TTC549 (cell line): ENCODE measurements around the gene BLOC1S1.

Source experiments
- FAIRE-seq: peaks from 2 replicates; lab custom pipeline; 2012; peaks lifted over from hg19 to GRCh38; lab: Jason Lieb, UNC

BLOC1S1 gene

DNA sequence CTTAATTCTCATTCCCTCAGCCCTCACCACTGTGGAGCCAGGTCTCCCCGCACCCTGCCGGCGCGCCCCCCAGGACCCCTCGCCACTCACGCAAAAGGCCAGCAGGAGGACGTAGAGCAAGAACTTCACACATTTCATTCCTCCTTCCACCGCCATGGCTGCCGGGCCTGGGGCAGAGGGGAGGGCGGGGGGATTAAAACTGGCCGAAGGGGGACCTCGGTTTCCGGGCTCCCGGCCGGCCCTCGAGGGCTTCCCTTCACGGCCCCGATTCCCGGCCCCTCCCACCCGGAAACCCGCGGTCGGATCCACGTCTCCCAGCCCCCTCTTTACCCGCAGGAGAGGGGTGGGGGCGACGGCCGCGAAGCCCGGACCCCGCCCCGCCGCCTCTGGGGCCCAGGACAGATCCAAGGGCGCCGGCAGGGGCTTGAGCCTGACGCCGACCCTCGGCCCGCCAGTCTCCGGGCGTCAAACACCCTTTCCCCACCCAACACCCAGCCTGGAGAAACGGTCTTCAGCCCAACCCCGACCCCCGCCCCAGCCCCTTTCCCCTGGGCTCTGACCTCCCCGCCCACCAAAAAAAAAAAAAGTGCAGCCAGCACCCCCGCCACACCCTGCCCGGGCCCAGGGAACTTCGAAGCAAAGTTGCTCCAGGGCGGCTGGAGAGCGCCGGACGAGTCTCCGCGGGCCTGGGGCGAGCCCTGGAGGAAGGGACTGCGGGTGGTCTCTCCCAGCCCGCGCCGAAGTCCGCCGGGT, 12.5 kb downstream of the BLOC1S1 start:
- no peak for FAIRE-seq

DNA sequence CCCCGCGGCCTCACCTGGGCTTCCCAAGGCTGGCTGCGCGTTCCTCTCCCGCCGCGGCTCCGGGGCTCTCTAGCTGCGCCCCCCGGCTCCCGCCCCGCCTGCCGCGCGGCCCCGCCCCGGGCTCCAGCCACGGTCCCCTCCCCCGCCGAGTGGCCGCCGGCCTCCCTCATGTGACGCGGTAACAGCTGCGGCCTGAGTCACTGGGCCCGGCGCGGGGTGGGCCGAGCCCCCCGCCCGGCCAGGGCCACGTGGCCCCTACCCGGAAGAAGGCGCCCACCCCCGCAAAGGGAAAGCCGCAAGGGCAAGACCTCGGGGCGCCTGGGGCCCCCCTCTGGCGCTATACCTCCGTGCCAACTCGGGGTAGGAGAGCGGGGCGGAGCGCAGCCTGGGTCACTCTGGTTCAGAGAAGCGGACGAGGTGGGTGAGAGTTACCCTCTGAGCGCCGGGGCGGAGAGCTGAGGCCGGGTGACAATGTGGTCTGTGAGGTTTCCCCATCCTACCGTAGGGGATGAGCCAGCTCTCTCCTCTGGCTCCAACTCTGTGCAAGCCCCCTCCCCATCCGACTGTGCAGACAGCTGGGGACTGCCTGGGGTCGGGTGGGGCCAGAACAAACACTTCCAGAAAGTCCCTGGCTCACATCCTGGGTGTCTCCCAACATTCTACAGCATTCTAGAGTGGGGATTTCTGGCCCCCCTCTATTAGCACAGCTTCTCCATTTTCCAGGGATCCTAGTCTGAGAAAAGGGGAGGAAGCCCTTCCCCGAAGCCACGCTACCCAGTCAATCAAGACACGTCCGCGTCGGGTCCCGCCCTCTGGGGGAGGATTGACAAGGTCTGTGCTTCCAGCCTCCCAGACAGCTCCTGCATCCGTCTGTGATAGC, 13.3 kb downstream of the BLOC1S1 start, which contains the start of gene CD63:
Gene CD63, minus strand, starts transcription at position 71 of the 880 bp plus-strand sequence. CDS start 668 bp downstream, outside the sequence.
- FAIRE-seq, result peak; percentile 38

DNA sequence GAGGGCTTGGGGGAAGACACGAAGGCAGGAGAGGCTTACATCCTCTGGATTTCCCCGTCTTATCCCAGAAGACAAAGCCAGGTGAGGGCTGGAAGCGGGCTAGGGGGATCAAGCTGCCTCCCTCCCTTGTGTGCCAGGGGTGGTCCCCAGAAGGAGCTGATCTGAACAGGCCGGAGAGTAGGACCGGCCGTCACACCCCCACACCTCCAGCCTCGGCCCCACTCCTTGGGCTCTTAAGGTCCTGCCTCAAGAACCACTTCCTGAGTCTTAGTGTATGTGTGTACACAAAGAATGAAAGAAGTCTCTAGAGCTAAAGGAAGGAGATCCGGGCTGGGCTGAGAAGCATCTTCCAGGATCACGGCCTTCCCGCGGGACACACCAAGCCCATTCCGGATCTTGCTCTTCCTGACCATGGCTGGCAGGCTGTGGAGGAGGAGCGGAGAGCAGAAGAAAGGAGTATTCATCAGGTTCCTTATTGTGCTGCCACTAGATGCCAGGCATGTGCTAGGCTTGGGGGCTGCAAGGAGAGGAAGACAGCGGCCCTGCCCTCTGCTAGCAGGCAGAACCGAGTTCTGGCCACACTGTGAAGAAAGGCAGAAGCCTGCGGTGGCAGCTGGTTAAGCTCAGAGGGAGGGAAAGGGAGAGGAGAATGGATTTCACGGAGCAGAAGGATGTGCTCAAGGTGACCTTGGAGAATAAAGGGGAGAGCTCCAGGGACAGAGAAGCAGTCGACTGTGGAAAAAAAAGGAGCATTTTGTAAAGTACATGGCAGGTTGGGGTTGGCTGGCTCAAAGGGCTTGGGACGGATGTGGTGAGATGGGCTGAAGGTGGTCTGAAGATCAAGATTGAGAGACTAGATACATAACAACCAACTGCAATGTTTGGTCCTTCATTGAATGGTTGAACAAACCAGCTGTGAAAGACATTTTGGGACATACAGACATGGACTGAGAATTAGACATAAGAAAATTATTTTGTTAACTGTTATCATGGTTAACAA, 14.3 kb downstream of the BLOC1S1 start:
- FAIRE-seq, result no peak

DNA sequence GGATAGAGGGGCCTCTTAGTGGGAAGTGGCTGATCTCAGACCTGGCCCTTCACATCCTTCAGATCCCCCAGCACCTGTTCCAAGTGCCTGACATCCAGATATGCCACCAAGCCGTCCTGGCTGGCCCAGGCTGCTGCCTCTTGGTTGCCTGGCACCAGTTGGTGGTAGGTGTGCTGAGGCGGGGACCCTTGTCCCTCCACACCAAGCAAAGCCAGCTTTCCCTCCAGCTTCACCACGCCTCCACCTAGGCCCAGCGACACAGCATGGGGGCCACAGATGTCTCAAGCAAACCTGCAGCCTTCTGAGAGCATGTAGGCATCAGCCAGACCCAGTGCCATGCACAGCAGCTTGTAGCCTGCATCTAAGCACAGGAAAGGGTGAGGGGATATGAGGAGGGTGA, 16.4 kb downstream of the BLOC1S1 start:
- no peak for FAIRE-seq

DNA sequence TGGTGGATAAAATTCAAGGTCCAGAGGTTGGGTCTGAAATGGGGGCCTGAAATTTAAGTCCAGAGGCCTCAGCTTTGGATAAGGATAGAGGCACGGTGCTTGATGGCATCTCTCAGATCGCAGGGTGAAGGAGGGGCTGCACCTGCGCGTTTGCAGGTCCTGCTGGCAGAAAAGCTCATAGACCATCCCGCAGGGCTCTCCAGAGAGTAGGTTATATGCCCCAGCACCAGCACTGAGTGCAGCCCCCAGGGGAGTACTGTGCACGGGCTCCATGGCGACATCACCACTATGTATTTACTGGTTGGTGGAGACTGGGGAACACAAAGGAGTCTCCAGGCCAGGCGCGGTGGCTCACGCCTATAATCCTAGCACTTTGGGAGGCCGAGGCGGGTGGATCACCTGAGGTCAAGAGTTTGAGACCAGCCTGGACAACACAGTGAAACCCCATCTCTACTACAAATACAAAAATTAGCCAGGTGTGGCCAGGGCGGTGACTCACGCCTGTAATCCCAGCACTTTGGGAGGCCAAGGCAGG, 17.2 kb downstream of the BLOC1S1 start:
- FAIRE-seq, result no peak

DNA sequence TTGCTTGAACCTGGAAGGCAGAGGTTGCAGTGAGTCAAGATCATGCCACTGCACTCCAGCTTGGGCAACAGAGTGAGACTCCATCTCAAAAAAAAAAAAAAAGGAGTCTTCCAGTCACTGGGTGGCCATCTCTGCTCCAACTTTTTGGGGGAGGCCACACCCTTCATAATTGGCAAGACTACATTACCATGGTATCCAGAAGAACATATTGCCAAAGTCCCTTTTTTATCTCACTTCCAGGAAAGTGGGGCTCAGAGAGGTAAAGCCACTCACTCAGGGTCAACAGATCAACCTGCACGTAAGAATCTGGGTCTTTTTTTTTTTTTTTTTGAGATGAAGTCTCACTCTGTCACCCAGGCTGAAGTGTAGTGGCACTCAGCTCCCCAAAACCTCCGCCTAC, 18.0 kb downstream of the BLOC1S1 start:
- FAIRE-seq, result no peak

DNA sequence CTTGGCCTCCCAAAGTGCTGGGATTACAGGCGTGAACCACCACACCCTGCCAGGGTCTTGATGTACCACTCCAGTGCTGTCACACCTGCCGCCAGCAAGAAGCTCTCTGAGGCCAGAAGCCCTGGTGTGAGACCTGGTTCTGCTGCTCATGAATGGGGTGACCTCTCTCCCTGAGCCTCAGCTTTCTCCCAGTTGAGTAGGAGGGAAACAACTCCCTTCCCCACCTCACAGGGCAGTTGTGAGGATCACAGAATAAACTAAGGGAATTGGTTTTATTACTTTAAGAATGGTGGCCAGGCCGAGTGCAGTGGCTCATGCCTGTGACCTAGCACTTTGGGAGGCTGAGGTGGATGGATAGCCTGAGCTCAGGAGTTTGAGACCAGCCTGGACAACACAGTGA, 18.7 kb downstream of the BLOC1S1 start:
- FAIRE-seq, result no peak

DNA sequence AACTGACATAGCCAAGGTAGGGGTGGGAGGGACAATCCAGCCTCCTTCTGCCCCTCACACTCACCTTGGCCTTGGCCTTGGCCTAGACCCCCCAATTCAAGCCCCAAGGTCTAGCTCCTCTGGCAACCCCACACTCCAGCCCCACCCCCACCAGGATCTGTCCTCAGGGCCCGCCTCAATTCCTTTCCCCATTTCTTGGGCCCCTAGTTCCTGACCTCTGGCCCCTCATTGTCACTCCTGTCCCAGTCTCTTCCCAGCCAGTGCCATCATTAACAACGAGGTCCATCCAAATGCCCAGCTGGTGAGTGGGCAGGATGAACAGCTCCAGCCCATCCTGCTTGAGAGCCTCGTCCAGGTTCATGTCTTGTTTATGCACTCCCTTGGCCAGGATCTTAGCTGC, 20.2 kb downstream of the BLOC1S1 start:
- FAIRE-seq, result no peak

DNA sequence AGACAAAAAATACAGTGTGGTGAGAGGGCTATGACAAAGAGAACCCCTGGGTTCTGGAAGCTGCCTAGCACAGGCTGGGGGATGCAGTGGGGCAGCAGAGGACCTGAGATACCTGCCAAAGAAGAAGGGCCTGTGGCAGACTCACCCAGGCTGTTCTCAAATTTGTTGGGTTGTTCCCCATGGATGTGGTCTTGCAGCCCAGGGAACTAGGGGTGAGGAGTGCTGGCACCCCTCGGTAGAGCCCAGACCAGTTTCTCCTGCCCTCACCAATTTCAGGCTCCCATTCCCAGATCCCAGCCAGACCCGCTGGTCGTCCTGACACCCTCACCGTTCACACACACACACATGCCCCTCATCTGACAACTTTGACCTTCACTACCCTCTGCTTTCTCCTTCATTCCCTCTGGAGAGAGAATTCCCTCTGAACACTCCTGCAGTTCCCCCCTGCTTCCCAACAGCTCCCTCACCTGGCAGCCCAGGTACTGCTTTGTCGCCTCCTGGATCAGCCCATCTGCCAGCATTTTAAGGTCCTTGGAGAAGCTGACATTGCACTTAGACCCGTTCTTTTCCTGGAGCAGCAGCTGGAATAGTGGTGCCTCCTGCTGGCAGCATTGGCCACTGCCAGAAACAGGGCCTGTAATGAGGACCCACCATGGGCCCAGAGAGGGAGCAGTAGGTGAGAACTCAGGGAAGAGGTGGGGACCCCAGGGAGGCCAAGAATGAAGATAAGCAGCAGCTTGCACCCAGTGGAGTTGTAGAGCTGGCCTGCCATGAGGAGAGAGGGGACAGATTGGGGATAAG, 21.1 kb downstream of the BLOC1S1 start:
- no peak for FAIRE-seq

DNA sequence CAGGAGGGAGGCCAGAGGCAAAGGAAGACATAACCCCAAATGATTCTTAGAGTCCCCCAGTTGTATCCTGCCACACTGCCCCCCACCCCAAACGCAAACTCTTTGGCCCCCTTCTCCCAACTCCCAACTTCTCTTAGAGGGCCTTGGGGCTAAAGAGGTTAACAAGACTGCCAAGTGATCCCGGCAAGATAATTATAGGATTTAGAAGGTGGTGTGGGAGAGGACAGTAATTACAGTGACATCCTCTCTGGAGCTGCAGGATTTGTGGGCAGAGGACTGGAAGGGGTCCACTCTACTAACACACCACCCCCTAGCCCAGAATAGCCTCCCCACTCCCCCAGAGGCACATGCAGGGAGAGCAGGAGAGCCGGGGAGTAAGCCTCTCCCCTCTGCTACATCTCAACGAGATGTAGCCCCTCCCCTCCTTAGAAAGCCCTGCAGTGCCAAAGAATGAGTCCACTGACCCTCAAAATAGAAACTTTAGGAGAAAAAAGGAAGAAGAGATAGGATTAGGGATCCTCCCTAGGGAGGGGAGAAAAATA, 21.8 kb downstream of the BLOC1S1 start:
- FAIRE-seq, result no peak

DNA sequence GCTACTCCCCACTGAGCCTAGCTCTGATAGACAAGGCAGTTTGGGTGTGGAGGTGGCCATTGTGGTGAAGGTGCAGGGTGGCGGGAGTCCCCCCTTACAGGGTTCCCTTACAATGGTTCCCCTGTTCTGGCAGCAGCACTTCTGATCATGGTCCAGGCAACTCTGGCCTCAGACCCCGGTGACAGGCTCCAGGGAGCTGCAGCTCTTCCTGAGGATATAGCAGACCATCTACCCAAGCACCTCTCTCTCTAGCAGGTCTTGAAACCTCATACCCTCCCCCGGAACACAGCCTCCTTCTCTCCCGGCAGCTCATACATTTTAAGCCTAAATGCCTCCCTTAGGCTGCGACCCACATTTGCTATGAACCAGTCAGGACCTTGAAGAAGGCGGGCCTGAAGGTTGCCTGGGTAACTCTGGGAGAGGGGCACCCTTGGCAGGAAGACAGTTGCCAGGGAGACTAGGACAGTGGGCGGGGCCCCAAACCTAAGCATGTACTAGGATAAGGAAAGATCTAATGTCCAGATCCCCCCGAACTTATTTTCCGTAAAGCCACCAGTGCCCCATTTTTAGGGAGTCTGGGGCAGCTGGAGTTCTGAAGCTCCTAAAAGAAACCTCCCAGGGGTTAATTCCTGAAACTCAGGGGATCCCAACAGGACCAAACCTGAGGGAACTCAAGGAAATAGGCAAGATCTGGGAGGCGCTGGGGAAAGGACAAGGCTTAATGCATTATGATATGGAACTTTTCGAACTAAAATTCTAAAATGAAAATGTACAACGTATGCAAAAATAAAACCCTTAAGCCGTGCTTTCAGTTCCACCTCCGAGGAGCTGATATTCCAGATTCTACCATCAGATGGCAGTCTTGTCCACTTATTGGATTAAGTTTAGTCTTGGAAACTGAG, 22.5 kb downstream of the BLOC1S1 start:
- peak; percentile 83 for FAIRE-seq

DNA sequence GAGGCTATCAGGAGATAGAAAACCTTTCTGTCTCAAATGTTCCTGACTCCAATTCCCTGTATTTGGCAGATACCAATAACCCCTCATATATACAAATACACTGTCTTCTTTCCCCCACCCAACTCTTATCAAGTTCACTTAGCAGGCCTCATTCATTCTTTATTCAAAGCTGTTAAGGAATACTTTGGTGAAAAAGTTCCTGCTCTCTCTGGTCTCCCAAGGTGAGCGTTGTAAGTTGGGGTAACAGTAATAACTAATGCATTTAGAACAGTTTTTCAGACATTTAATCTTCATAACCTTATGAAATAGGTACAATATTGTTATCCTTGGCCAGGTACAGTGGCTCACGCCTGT, 23.2 kb downstream of the BLOC1S1 start:
- FAIRE-seq, result no peak

DNA sequence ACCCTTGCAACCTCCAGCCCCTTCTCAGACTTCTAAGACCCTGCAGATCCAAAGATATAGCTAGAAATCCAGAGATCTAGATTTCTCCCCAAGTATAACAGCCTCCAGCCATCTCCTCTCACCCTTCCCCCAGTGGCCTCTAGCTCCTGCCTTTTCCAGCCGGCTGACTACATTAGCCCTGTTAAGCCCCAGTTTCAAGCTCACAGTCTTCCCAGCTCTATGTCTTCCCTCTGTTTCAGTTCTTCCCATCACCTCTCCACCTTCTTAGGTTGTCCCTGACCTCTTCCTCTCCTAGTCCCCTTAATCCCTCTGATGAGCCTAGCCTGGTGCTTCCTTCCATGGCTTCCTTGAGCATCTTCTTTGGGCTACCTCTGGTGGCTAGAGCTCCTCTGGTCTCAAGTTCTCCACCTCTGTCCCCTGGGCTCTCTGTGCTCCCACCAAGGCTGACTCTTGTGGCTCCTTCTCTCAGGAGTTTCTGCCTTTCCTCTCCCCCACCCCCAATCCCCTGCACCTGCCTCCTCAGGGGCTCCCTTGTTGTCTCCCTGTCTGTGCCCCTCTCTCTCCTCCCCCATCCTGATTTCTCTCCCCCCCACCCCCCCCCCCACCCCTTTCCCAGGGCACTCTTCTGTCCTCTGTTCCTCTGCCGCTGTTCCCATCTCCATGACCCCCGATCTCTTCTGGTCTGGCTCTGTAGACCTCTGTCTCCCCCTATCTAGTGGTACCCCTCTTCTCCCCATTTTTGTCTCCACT, 26.3 kb downstream of the BLOC1S1 start:
- FAIRE-seq, result no peak

DNA sequence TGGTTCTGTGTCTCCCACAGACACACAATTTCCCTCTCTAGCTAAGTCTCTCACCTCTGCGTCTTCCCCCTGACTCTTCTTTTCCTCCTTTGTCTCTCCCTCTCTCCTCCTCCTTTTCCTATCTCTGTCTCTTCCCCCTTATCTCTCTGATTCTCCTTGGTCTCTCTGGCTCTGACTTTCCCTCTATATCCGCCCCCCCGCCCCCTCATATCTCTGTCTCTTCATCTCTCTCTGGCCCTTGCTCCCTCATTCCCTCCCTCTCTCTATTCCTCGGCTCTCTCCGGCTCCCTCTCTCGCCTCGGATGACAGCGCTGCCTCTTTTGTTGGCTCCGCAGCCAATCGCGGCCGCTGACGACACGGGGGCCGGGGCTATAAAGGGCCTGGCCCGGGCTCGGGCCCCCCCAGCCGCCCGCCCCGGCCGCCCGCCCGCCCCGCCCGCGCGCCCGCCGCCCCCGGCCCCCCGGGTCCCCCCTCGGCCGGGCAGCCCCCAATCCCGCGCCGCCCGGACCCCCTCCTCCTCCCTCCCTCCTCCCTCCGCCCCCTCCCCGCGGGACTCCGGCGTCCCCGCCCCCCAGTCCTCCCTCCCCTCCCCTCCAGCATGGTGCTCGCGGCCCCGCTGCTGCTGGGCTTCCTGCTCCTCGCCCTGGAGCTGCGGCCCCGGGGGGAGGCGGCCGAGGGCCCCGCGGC, 27.0 kb downstream of the BLOC1S1 start, which contains the start of gene GDF11:
Gene GDF11, plus strand, starts transcription at position 404 of the 687 bp plus-strand sequence. Its CDS starts 195 bp downstream, at position 599.
- no peak for FAIRE-seq

DNA sequence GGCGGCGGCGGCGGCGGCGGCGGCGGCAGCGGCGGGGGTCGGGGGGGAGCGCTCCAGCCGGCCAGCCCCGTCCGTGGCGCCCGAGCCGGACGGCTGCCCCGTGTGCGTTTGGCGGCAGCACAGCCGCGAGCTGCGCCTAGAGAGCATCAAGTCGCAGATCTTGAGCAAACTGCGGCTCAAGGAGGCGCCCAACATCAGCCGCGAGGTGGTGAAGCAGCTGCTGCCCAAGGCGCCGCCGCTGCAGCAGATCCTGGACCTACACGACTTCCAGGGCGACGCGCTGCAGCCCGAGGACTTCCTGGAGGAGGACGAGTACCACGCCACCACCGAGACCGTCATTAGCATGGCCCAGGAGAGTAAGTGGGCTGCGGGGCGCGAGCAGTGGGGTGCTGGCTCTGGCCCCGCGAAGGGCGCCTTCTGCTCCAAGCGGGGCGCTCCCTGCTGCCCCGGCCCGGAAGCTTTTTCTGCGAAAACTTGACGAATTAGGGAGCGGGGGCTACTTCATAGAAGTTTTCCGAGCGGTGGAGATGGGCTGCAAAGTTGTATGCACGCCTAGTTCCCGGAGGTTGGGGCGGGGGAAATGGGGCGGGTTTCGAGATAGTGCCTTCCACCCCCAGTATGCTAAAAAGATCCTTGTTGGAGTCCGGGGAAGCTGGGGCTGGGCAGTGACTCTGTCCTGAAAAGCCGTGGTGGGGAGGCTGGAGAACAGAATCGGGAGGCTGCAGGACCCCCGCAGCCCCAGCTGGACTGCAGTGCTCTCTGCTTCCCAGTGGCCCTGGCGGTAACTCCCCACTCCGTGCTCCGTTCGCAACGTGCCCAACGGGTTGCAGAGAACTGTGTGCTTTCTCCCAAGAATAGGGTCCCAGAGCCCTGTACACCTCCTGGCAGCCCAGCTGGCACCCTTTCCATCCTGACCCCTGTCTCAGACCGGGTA, 27.8 kb downstream of the BLOC1S1 start:
- FAIRE-seq, result no peak

DNA sequence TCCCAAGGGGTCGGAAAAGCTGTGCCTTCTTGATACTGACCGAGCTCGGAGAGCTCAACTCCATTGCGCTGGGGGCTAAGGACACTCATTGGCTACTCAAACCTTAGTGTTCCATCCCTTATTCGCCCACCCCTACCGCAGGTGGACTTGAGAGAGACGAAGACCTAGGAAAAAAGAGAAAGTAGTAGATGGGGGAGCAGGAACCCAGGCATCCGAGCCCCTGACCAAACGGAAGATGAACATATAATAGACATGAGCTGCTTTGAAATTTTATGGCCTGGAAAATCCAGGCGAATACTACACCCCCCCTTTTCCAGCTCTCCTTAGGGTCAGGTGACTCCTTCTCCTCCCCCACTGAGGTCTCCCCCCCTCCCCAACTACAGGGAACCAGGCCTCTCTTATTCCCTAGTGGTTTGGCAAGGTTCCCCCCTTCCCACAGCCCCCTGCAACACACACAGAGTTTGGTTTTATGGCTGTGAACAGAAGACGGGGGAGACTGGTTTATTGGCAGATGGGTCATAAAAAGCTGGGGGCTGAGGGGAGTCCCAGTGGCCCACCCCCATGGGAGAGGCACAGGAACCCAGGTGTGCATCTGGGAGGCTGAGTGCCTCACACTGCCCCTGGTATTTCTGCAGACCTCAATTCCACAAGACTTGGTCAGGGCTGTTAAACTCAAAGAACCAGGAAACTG, 28.6 kb downstream of the BLOC1S1 start:
- no peak for FAIRE-seq
